IPS-15b (cell line): Measurements from ENCODE around the gene KRTAP10-5.
"Not testable (repeated sequence)": the region's sequence is repeated elsewhere in the genome, so short reads cannot be mapped to it uniquely, and the experiment has no call there.

Experiments used
- H3K27me3 ChIP-seq: one replicate; pipeline ENCODE4 v1.6.1; 2013; ENCODE audit warnings: low read length; ENCODE audit not compliant: control insufficient read depth, insufficient read depth
- H3K36me3 ChIP-seq: one replicate; pipeline ENCODE4 v1.6.1; 2013; ENCODE audit warnings: low read length; ENCODE audit not compliant: control insufficient read depth, insufficient read depth
- H3K4me1 ChIP-seq: one replicate; pipeline ENCODE4 v1.6.1; 2013; ENCODE audit warnings: mild to moderate bottlenecking, low read length; ENCODE audit not compliant: control insufficient read depth, insufficient read depth
- H3K4me3 ChIP-seq: one replicate; pipeline ENCODE4 v1.5.1; 2013; ENCODE audit warnings: low read depth, low read length
- H3K9ac ChIP-seq: one replicate; pipeline ENCODE4 v1.6.1; 2013; ENCODE audit warnings: low read depth, mild to moderate bottlenecking, low read length
- H3K9me3 ChIP-seq: one replicate; pipeline ENCODE4 v1.6.1; 2013; ENCODE audit warnings: mild to moderate bottlenecking, low read length; ENCODE audit not compliant: control insufficient read depth, insufficient read depth

The KRTAP10-5 gene

GRCh38 chr21:44617071-44617501, 36.7 kb upstream of the KRTAP10-5 start:
- Histone ChIP-seq H3K4me3 (no peak overlapping the region), H3K27me3 (no peaks in the 10 kb centered on the region), H3K9me3 (no peaks in the 10 kb centered on the region), H3K36me3 (no peaks in the 10 kb centered on the region), H3K4me1 (no peaks in the 10 kb centered on the region), H3K9ac (no peak overlapping the region)

DNA sequence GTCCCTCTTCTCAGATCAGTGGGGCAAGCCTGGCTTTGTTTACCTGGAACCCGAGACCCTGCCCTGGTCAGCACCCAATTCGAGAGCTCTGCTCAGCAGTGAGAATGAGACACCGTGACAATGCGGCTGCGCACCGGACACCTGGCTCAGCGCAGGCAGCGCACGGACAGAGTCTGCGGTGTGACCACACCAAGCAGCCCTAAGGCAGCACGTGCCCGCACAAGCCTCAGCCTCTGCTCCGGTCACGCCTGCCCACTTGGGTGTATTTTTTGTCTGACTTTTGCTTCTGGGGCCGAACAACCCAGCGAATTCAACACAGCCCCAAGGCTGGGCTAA, 36.2 kb upstream of the KRTAP10-5 start:
- H3K36me3 ChIP-seq = no peaks in the 10 kb centered on the region
- H3K4me3 ChIP-seq = no peak overlapping the region
- no peaks in the 10 kb centered on the region for H3K27me3 ChIP-seq
- no peaks in the 10 kb centered on the region for H3K9me3 ChIP-seq
- no peaks in the 10 kb centered on the region for H3K4me1 ChIP-seq
- no peak overlapping the region for H3K9ac ChIP-seq

DNA sequence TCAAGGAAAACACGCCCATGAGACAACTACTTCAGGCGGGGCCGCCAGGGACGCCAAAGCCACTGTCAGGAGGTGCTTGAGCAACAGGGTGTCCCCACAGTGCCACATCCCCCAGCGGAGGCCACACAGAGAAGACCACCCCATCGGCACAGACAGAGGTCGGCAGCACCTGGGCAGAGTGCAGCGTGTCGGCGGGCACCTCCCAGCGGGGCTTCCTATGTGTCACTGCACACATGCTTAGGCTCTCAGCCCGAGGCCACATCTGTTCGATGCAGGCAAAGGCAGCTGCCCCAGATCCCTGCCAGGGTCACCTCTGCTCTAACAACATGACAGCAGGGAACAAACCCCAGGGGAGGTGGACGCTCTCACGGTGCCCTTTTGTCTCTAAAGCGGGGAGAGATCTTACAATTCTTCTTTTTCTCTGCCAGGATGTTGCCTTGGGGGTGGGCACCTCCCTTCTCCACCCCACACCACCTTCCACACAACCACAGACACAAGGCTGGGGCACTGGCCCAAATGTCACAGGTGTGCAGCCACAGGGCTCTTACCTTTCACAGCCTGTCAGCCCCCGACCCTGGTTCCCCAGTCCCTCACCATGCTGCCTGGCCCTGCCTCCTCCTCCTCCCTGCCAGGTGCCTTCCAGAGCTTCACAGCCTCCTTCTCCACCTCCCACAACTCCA, 35.6 kb upstream of the KRTAP10-5 start:
- Histone ChIP-seq H3K9me3 (no peaks in the 10 kb centered on the region), H3K27me3 (no peaks in the 10 kb centered on the region), H3K4me1 (no peaks in the 10 kb centered on the region), H3K36me3 (no peaks in the 10 kb centered on the region), H3K4me3 (no peak overlapping the region), H3K9ac (no peak overlapping the region)

- no peak overlapping the region for H3K9ac ChIP-seq
- no peaks in the 10 kb centered on the region for H3K36me3 ChIP-seq
- H3K27me3 ChIP-seq = no peaks in the 10 kb centered on the region
- no peak overlapping the region for H3K4me3 ChIP-seq
- no peaks in the 10 kb centered on the region for H3K4me1 ChIP-seq
- H3K9me3 ChIP-seq = peaks cover 4% of the 10 kb centered on the region
These were observed 35.1 kb upstream of the KRTAP10-5 start for GRCh38 chr21:44615466-44615865.

DNA sequence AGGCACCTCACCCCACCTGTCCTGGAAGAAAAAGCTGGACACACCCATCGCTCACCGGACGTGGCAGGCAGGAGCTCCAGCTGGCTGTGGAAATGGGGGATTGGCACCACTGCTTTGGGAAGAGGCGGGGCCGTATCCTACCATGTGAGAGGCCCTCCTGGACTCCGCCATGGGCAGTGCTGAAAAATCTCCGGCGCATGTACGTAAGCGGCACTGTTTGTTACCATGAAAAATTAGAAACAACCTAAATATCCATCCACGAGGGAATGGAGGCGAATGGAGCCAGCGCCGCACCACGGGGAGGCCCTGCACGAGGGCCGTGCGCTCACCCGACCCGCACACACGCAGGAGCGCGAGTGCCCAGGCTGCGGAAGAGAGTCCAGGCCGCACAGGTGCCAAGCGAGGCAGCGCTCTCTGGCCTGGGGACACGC, 34.6 kb upstream of the KRTAP10-5 start:
- no peak overlapping the region for H3K9ac ChIP-seq
- H3K9me3 ChIP-seq = peaks cover 5% of the 10 kb centered on the region
- no peaks in the 10 kb centered on the region for H3K4me1 ChIP-seq
- H3K4me3 ChIP-seq = no peak overlapping the region
- H3K36me3 ChIP-seq = no peaks in the 10 kb centered on the region
- no peaks in the 10 kb centered on the region for H3K27me3 ChIP-seq

DNA sequence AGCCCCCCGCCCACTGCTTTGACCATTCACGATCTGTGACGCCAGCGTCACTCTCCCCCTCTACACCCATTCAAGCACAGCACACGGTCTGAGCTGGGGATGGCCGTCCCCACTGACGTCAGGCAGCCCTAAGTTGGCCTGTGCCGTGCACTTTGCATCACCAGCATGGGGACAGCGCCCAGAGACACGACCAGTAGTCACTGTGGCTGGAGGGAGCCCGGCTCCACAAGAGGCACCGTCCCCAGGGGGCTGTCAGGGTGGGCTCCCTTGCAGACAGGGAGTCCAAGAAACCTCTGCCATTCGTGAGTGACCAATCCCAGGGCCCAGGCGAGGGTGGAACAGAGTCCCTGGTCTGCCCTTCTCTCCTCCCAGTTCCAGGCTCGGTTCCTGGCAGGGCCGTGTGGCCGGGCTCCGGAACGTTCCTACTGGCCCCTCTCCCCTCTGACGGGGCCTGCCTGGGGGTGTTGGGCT, 33.8 kb upstream of the KRTAP10-5 start:
- peaks cover 5% of the 10 kb centered on the region for H3K9me3 ChIP-seq
- no peaks in the 10 kb centered on the region for H3K4me1 ChIP-seq
- H3K36me3 ChIP-seq = no peaks in the 10 kb centered on the region
- H3K9ac ChIP-seq = no peak overlapping the region
- no peak overlapping the region for H3K4me3 ChIP-seq
- no peaks in the 10 kb centered on the region for H3K27me3 ChIP-seq

DNA sequence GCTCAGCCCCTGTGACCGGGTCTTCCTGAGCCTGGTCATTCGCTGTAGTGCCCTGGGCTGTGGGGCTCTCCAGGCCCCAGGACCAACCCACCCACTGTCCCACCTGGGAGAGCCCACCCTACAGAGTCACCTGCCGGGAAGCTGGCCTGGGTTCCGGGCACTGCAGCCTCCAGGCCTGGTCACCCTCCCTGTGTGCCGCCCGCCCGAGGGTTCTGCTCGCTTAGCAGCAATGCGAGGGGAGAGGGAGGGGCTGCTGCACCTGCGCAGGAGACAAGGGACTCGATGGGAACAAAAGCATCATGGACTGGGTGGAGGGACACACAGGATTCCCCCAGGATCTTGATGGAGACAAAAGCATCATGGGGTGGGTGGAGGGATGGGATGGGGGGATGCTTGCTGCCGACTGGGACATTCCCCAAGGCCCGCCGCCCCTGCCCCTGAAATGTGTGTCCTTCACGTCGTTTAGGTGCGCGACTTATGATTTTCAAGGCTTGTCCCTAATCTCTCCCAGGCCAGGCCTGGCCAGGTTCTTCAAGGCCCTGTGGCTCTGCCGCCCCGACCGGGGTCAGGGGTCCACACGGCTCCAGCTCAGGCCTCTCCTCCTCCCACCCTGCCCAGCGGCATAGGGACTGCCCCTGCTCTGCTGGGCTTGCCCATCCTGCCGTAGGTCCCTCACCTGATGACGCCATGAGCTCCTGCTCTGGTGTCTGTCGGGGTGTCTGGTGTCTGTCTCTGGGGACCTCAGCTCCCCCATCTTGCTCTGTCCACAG, 33.2 kb upstream of the KRTAP10-5 start:
- Histone ChIP-seq H3K9ac (no peak overlapping the region), H3K27me3 (no peaks in the 10 kb centered on the region), H3K4me3 (no peak overlapping the region), H3K36me3 (no peaks in the 10 kb centered on the region), H3K9me3 (peaks cover 5% of the 10 kb centered on the region), H3K4me1 (no peaks in the 10 kb centered on the region)

DNA sequence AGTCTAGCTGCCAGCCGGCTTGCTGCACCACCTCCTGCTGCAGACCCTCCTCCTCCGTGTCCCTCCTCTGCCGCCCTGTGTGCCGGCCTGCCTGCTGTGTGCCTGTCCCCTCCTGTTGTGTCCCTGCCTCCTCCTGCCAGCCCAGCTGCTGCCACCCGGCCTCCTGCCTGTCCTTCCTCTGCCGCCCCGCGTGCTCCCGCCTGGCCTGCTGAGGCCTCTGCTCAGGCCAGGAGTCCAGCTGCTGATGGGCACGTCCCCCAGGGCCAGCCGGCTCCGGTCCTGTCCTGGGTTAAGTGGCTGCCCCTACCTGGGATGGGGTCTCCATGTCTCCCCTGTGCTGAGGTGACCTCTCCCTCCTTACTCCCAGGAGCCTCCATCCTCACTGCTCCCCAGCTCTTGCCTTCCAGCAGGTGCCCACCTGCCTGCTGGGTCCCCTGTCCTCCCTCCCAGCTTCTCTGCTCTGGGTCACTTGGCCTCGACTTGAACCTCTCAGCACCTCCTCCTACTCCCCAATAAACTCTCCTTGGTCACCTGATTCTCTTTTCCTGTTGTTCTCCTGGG, 32.3 kb upstream of the KRTAP10-5 start:
- H3K36me3 ChIP-seq = no peaks in the 10 kb centered on the region
- H3K9ac ChIP-seq = no peak overlapping the region
- H3K4me3 ChIP-seq = no peak overlapping the region
- H3K4me1 ChIP-seq = no peaks in the 10 kb centered on the region
- no peaks in the 10 kb centered on the region for H3K27me3 ChIP-seq
- H3K9me3 ChIP-seq = peaks cover 5% of the 10 kb centered on the region

GRCh38 chr21:44612029-44612486, 31.7 kb upstream of the KRTAP10-5 start, which contains the start of gene KRTAP10-8:
Gene KRTAP10-8 (plus strand): TSS chr21:44612079. CDS start chr21:44612101, 22 bp downstream.
- no peak within 1 kb of the TSS for H3K9ac ChIP-seq
- no peaks in the 10 kb centered on the region for H3K4me1 ChIP-seq
- H3K4me3 ChIP-seq = no peak within 1 kb of the TSS
- no peaks in the 10 kb centered on the region for H3K27me3 ChIP-seq
- H3K36me3 ChIP-seq = no peaks in the 10 kb centered on the region
- H3K9me3 ChIP-seq = peaks cover 5% of the 10 kb centered on the region

GRCh38 chr21:44611551-44611950, 31.1 kb upstream of the KRTAP10-5 start:
- Histone ChIP-seq H3K4me1 (no peaks in the 10 kb centered on the region), H3K36me3 (no peaks in the 10 kb centered on the region), H3K4me3 (no peak overlapping the region), H3K9me3 (peaks cover 5% of the 10 kb centered on the region), H3K9ac (no peak overlapping the region), H3K27me3 (no peaks in the 10 kb centered on the region)

DNA sequence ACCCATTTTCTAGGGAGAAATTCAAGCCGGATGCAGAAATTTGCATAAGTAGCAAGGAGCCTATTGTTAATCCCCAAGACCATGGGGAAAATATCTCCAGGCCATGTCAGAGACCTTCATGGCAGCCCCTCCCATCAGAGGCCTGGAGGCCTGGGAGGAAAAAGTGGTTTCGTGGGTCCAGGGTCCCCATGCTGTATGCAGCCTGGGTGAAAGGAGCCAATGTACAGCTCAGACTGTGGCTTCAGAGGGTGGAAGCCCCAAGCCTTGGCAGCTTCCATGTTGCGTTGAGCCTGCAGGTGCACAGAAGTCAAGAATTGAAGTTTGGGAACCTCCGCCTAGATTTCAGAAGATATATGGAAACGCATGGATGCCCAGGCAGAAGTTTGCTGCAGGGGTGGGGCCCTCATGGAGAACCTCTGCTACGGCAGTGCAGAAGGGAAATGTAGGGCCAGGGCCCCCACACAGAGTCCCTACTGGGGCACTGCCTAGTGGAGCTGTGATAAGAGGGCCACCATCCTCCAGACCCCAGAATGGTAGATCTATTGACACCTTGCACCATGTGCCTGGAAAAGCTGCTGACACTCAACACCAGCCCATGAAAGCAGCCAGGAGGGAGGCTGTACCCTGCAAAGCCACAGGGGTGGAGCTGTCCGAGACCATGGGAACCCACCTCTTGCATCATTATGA, 29.9 kb upstream of the KRTAP10-5 start:
- H3K4me1 ChIP-seq, H3K27me3 ChIP-seq, H3K4me3 ChIP-seq, H3K36me3 ChIP-seq, H3K9ac ChIP-seq, H3K9me3 ChIP-seq: not testable (repeated sequence)
